GM12872 (cell line): ENCODE measurements around the gene CLEC3B.

Experiments used
- TF ChIP-seq, protein P1 (sequence below): IDR thresholded peaks from 3 replicates; pipeline ENCODE4 v1.5.1; 2011; ENCODE audit warnings: low read depth, mild to moderate bottlenecking, low read length, moderate library complexity; ENCODE audit not compliant: insufficient read depth

The CLEC3B gene

DNA sequence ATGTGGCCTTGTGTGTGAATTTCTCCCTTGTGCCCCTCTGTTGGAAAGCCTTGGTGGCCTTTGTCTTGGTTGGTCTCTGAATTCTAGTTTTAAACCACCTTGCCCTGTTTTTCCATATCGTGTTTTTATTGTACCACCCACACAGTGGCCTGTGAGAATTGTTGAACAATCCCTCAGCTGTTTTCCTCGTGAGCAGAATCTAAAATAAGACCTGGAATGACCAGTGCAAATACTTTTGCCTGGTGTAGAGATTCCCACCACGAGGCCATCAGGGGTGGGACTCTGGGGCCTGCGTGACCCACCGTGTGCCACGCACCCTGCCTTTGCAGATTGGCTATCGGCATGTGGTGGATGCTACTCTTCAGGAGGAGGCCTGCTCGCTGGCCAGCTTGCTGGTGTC, 19.0 kb upstream of the CLEC3B start:
- TF ChIP-seq, protein P1, sequence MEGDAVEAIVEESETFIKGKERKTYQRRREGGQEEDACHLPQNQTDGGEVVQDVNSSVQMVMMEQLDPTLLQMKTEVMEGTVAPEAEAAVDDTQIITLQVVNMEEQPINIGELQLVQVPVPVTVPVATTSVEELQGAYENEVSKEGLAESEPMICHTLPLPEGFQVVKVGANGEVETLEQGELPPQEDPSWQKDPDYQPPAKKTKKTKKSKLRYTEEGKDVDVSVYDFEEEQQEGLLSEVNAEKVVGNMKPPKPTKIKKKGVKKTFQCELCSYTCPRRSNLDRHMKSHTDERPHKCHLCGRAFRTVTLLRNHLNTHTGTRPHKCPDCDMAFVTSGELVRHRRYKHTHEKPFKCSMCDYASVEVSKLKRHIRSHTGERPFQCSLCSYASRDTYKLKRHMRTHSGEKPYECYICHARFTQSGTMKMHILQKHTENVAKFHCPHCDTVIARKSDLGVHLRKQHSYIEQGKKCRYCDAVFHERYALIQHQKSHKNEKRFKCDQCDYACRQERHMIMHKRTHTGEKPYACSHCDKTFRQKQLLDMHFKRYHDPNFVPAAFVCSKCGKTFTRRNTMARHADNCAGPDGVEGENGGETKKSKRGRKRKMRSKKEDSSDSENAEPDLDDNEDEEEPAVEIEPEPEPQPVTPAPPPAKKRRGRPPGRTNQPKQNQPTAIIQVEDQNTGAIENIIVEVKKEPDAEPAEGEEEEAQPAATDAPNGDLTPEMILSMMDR: no peak

DNA sequence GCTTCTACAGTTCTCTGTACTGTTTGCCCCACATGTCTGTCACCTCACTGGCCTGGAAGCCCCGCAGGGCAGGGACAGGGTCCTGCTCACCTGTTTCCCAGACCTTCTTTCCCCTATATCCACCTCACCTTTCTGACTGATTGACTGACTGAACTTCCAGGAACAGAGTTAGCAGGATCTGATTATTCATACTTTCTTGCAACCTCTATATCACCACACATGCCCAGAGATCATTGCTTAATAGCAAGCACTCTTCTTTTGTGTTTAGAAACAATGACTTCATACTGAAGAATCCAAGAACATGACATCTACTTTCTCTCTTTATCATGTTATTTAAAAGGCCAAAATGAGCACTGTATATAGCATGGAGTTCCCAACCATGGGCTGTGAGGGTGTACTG, 18.0 kb upstream of the CLEC3B start:
- TF ChIP-seq, protein P1: no peak

DNA sequence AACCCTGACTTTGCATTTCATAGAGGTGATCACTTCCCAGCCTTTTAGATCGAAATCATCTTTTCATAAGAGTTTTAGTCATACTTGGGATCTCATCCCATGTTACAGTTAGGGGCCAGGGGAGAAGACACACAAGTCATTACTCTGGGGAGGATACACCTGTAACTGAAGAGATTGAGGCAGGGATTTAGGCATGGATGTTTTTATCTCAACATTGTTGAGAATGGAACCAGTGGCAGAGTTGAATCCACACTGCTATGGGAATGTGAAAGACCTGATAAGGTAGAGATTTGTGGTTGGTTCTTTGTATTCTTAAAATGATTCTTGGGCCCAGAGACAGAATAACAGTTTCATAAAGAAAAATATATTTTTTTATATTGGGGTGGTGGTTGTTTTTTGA, 16.2 kb upstream of the CLEC3B start:
- TF ChIP-seq, protein P1: no peak

DNA sequence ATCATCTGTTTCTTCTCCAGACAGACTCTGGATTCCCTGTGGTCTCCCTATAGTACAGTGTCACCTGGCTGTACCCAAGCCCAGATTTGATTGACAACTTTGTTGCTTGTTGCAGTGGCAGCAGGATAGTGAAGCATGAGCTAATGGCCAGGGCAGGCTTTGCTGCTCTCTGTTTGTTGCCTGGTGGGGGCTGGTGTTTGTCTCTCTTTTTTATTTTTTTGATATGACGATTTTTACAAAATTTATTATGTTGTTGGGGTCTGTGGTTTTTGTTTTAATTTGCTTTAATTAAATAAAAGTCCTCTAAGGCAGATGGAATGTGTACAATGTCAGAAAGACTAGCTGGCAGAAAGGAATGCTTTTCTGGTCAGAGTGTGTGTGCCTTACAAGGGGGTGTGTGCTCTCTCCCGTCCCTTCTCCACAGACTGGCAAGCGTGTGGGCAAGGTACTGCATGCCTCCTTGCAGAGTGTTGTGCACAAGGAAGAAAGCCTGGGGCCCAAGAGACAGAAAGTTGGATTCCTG, 15.2 kb upstream of the CLEC3B start:
- TF ChIP-seq, protein P1: no peak

DNA sequence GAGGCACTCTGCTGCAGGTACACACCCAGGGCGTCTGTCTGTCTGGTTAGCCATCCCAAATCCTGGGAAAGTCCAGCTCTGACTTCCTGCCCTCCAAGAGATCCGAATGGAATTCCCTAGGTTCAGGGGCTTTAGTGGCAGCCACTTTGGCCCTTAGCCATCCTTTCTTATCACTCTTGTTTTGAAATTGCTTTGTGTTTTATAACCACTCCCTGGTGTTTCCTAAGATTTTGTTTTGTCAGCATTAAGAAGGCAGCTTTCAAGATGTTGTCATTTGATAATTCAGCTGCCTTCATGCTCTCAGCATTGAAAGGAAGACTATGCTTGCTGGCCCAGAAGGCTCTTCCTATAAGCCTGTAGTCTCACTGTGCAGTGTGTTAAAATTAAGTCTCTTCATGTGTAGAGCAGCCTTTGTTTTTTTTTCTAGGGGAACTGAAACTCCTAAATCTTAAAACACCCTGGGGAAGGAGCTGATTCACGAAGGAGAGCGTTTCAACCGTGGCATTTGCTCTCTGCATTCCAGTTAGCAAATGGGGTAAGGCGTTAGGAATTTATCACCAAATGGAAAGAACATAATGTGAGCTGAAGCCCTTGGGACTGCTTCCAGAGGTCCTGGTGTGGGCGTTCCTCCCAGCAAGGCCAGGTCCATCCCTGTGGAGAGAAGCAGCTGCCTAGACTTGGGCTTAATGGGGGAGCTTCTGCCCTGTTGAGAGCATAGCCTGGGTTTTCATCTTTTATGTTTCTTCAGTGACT, 14.2 kb upstream of the CLEC3B start:
- TF ChIP-seq, protein P1: no peak

DNA sequence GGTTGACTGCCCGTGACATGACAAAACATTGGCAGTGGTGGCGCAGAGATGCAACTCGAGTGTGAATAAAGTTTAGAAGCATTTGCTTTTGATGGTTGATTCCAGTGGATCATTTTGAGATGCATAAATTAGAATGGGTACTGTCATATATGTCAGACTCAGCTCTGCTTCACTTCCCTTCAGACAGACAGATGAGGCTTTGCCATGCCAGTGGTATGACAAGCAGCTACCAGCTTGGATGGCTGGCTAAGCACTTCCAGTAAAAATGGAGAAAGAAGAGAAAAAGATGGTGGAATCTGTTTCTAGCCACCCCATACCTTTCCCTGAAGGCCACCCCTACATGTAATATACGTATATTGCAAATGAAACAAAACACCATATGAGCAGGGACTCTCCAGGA, 13.5 kb upstream of the CLEC3B start:
- TF ChIP-seq, protein P1: no peak

DNA sequence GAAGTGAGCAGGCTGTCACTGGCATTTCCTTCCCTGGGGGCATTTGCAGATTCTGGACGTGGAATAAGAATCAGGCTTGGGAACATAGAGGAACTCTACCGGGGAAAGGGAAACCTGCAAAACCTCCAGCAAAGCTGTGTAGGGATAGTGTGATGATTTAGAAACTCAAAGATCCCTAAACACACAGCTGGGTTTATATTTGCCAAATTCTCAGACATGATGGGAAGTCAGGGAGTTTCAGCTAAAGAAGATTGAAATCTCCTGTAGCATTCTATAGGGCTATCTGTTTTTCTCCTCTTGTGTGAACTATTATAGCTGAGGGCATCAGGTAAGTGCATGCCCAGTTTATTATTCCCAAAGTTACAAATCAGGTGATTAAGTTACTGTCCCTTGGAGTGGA, 9.2 kb upstream of the CLEC3B start:
- TF ChIP-seq, protein P1: no peak

DNA sequence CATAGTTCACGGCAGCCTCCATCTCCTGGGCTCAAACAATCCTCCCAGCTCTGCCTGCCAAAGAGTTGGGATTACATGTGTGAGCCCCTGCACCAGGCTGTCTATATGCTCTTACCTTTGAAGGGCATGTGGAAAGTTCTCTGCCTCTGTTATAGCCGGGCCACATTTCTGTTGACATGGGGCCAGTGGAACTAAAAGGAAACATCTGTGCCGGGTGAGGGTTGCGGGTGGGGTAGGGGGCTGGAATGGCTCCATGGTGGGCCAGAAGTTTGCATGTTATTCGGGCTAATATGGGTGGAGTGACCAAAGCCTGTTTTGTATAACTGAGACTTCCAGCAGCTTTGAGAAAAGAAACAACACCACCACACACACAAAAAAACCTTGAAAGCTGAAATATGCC, 8.3 kb upstream of the CLEC3B start:
- TF ChIP-seq, protein P1: no peak
